MM.1S (cell line): Measurements from ENCODE around the gene WDR74.

ENCODE experiments used
- DNase-seq: peaks from one replicate; pipeline ENCODE4 v3.0.0-alpha.2; 2015
- H2AFZ ChIP-seq: fragments of 300-600 bp; sonication (generic); 2 replicates; pipeline ENCODE4 v1.6.0; 2016; ENCODE audit warnings: antibody characterized with exemption, low read length
- H3F3A ChIP-seq: fragments of 300-600 bp; sonication (generic); 2 replicates; pipeline ENCODE4 v1.6.1; 2016; ENCODE audit warnings: mild to moderate bottlenecking, antibody characterized with exemption, low read length, moderate library complexity, mixed read lengths; ENCODE audit not compliant: insufficient read depth
- H3K27ac ChIP-seq: fragments of 300-600 bp; sonication (generic); 2 replicates; pipeline ENCODE4 v1.5.1; 2016; ENCODE audit warnings: mild to moderate bottlenecking, low read length
- H3K27me3 ChIP-seq: fragments of 300-600 bp; sonication (generic); replicated peaks from 2 replicates; pipeline ENCODE4 v1.6.0; 2016; ENCODE audit warnings: low read length; ENCODE audit not compliant: insufficient read depth
- H3K36me3 ChIP-seq: fragments of 300-600 bp; sonication (generic); replicated peaks from 2 replicates; pipeline ENCODE4 v1.6.1; 2016; ENCODE audit warnings: mild to moderate bottlenecking, low read length, mixed read lengths; ENCODE audit not compliant: insufficient read depth
- H3K4me1 ChIP-seq: fragments of 300-600 bp; sonication (generic); 2 replicates; pipeline ENCODE4 v1.6.1; 2016; ENCODE audit warnings: low read length, mixed read lengths
- H3K4me2 ChIP-seq: fragments of 300-600 bp; sonication (generic); 2 replicates; pipeline ENCODE4 v1.6.0; 2016; ENCODE audit warnings: low read depth, low read length
- H3K4me3 ChIP-seq: fragments of 300-600 bp; sonication (generic); 2 replicates; pipeline ENCODE4 v1.5.1; 2016; ENCODE audit warnings: low read length, mixed read lengths
- H3K79me2 ChIP-seq: fragments of 300-600 bp; sonication (generic); 2 replicates; pipeline ENCODE4 v1.6.1; 2016; ENCODE audit warnings: mixed run types, low read length, mixed read lengths
- H3K9ac ChIP-seq: fragments of 300-600 bp; sonication (generic); 2 replicates; pipeline ENCODE4 v1.6.1; 2016; ENCODE audit warnings: low read length, mixed read lengths
- H3K9me2 ChIP-seq: fragments of 300-600 bp; sonication (generic); replicated peaks from 2 replicates; pipeline ENCODE4 v1.6.1; 2016; ENCODE audit warnings: mild to moderate bottlenecking, low read length, mixed read lengths; ENCODE audit not compliant: insufficient read depth
- H3K9me3 ChIP-seq: fragments of 300-600 bp; sonication (generic); replicated peaks from 2 replicates; pipeline ENCODE4 v1.6.1; 2016; ENCODE audit warnings: mild to moderate bottlenecking, low read length, mixed read lengths; ENCODE audit not compliant: insufficient read depth
- H4K20me1 ChIP-seq: fragments of 300-600 bp; sonication (generic); 2 replicates; pipeline ENCODE4 v1.6.1; 2016; ENCODE audit warnings: mild to moderate bottlenecking, low read length, moderate library complexity, mixed read lengths; ENCODE audit not compliant: insufficient read depth
- CTCF ChIP-seq: fragments of 300-600 bp; sonication (generic); IDR thresholded peaks from 2 replicates; pipeline ENCODE4 v1.5.1; 2016; ENCODE audit warnings: antibody characterized with exemption, low read length, mixed read lengths
- EZH2 ChIP-seq: fragments of 300-600 bp; sonication (generic); optimal IDR thresholded peaks from 2 replicates; pipeline ENCODE3; 2017; ENCODE audit warnings: low read depth, mild to moderate bottlenecking, antibody characterized with exemption, low read length, mixed read lengths
- EZH2phosphoT487 ChIP-seq: fragments of 300-600 bp; sonication (generic); IDR thresholded peaks from 2 replicates; pipeline ENCODE4 v1.6.1; 2018; ENCODE audit warnings: antibody characterized with exemption, low read length

The WDR74 gene

DNA sequence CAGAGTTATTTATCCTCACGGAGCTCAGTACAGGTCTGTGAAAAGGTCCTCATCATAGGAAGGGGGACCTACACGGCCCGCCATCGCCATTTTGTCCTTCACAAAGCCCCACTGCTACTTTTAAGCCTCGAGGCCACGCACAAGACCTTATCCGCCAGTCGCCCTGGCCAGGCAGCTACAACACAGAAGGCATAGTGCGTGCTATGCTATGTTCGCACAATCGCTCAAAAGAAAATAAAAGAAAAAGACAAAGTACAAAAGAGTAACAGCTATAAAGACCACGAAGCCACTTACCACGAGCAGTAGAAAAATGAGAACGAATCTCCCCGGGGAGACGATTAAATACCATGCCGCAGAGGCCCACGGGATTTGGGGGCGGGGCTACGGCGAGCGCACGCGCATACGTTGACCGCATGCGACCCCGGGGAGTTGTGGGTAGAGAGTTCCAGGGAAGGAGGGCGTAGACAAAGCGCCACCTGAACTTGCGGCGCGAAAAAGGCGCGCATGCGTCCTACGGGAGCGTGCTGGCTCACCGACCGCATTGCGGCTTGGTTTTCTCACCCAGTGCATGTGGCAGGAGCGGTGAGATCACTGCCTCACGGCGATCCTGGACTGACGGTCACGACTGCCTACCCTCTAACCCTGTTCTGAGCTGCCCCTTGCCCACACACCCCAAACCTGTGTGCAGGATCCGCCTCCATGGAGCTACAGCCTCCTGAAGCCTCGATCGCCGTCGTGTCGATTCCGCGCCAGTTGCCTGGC is 16.4 kb upstream of the WDR74 start:
- H2AFZ ChIP-seq, result peak overlapping the region; percentile 63
- H3F3A ChIP-seq, result peaks cover 48% of the 10 kb centered on the region
- H3K36me3 ChIP-seq, result peaks cover 28% of the 10 kb centered on the region
- DNase-seq, result peak; percentile 99
- H3K9me2 ChIP-seq, result no peaks in the 10 kb centered on the region
- no peaks in the 10 kb centered on the region for H3K9me3 ChIP-seq
- peak overlapping the region; percentile 99 for H3K9ac ChIP-seq
- peaks cover 24% of the 10 kb centered on the region for H3K4me1 ChIP-seq
- peak overlapping the region; percentile 74 for H3K27ac ChIP-seq
- peak overlapping the region; percentile 74 for H3K4me2 ChIP-seq
- H3K79me2 ChIP-seq, result peaks cover 56% of the 10 kb centered on the region
- TF ChIP-seq EZH2phosphoT487, result no peak
- no peak for TF ChIP-seq EZH2
- TF ChIP-seq CTCF, result no peak
- peak overlapping the region; percentile 100 for H3K4me3 ChIP-seq
- peaks cover 35% of the 10 kb centered on the region for H4K20me1 ChIP-seq
- no peaks in the 10 kb centered on the region for H3K27me3 ChIP-seq

DNA sequence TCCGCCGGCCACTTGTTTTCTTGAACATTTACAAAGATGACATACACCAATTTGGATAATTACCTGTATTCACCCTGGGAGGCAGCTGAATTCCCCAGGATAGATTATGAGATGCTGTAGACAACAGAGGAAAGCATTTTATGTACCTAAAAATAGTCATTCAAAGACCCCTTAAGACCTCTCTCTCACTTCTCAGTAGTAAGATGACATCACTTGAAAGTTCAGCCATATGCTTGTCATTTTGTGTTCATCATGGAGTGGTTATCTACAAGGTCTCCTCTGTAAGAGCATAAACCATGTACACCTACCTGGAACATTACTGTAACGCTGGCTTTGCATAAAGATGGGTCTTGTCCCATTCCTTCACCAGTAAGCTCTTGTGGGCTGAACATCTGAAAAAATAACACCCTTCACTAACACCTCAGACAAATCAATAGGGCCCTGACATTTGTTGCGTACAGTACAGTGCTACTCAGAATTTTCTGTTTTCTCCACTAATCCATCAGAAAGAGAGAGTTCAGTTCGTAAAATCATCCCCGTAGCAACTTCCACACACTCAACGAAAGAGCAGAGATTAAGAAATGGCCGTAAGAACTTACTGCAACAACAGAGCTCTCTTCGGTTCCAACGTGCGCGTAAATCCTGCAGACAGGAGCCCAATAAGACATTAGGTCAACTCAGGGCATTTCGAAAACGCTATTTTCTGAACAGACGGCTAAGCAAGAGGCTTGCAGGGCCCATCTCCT is 15.6 kb upstream of the WDR74 start:
- Histone ChIP-seq H2AFZ (no peak overlapping the region), H3K27ac (peak overlapping the region; percentile 74), H3K36me3 (peaks cover 28% of the 10 kb centered on the region), H3F3A (peaks cover 54% of the 10 kb centered on the region), H3K4me3 (peak overlapping the region; percentile 100), H3K27me3 (no peaks in the 10 kb centered on the region), H3K4me2 (peak overlapping the region; percentile 74), H4K20me1 (peaks cover 35% of the 10 kb centered on the region), H3K4me1 (peaks cover 24% of the 10 kb centered on the region), H3K9me2 (no peaks in the 10 kb centered on the region), H3K79me2 (peaks cover 56% of the 10 kb centered on the region), H3K9ac (peak overlapping the region; percentile 99), H3K9me3 (no peaks in the 10 kb centered on the region)
- DNase-seq, result peak; percentile 25
- TF ChIP-seq EZH2 (no peak), CTCF (no peak), EZH2phosphoT487 (no peak)

DNA sequence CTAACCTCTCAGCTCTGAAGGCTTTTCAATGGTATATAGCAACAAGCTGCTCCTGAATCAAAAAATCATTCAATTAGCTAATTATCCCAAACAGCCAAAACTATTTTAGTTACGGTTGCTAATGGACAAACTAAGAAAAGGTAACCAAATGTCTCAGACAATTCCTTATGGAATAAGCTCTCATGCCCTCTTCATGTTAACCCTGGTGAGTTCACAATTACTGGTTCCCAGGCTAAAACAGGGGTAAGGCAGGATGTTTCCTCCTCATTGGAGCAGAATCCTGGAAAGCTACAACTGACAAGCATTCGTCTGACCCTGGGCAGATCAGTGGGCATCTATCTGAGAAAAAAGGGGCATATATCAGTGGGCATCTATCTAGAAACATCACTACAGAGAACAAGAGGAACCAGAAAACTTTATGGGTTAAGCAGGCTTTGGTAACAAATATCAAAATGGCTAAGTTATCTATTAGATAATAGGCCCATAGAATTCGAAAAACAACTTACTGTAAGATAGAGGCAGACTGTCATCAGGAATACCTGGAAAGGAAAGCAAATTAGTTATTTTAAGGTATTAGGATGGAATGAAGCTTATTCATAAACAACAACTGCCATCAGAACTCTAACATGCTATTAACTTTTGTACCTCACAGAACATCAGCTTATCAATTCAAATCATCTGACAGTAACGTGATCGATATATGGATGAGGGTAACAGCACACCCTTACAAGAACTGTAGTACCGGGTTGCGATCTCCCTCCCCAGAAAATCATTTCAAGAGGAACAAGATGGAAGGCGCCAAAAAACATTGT is 14.8 kb upstream of the WDR74 start:
- Histone ChIP-seq H3F3A (peaks cover 61% of the 10 kb centered on the region), H3K9me3 (no peaks in the 10 kb centered on the region), H3K27ac (peak overlapping the region; percentile 74; the same call in 1 of the 2 replicates), H3K9ac (peak overlapping the region; percentile 99), H2AFZ (no peak overlapping the region), H3K79me2 (peaks cover 56% of the 10 kb centered on the region), H3K9me2 (no peaks in the 10 kb centered on the region), H3K4me2 (peak overlapping the region; percentile 74), H4K20me1 (peaks cover 35% of the 10 kb centered on the region), H3K4me3 (peak overlapping the region; percentile 100), H3K4me1 (peaks cover 25% of the 10 kb centered on the region), H3K36me3 (peaks cover 28% of the 10 kb centered on the region), H3K27me3 (no peaks in the 10 kb centered on the region)
- TF ChIP-seq CTCF (no peak), EZH2 (no peak), EZH2phosphoT487 (no peak)
- DNase-seq, result no peak
